DOHH2 (cell line): Measurements from ENCODE around the gene LRCH1.

ENCODE experiments used
- H3F3A ChIP-seq: fragments of 200-600 bp; sonication (generic), shearing (Covaris generic); 2 replicates; pipeline ENCODE4 v1.6.0; 2016; ENCODE audit warnings: antibody characterized with exemption, mild to moderate bottlenecking; ENCODE audit not compliant: control insufficient read depth, insufficient read depth
- H3K27ac ChIP-seq: fragments of 200-600 bp; sonication (generic); 2 replicates; pipeline ENCODE4 v1.5.1; 2014; ENCODE audit warnings: low read depth, mild to moderate bottlenecking, low read length, moderate library complexity
- H3K27me3 ChIP-seq: fragments of 200-600 bp; sonication (generic); 2 replicates; pipeline ENCODE4 v1.6.1; 2014; ENCODE audit warnings: mild to moderate bottlenecking, low read length, mixed read lengths; ENCODE audit not compliant: control insufficient read depth
- H3K36me3 ChIP-seq: fragments of 200-600 bp; sonication (generic); 2 replicates; pipeline ENCODE4 v1.6.1; 2014; ENCODE audit warnings: mild to moderate bottlenecking, low read length, moderate library complexity, mixed read lengths; ENCODE audit not compliant: control insufficient read depth
- H3K4me1 ChIP-seq: fragments of 200-600 bp; sonication (generic); 2 replicates; pipeline ENCODE4 v1.6.1; 2014; ENCODE audit warnings: mild to moderate bottlenecking, low read length, mixed read lengths; ENCODE audit not compliant: control insufficient read depth
- H3K4me2 ChIP-seq: fragments of 200-600 bp; sonication (generic); 2 replicates; pipeline ENCODE4 v1.6.0; 2014; ENCODE audit warnings: mild to moderate bottlenecking, low read length, moderate library complexity
- H3K4me3 ChIP-seq: fragments of 200-600 bp; sonication (generic); 2 replicates; pipeline ENCODE4 v1.5.1; 2014; ENCODE audit warnings: mild to moderate bottlenecking, low read length, mixed read lengths
- H3K79me2 ChIP-seq: fragments of 200-600 bp; sonication (generic); 2 replicates; pipeline ENCODE4 v1.6.1; 2014; ENCODE audit warnings: mild to moderate bottlenecking, low read length, mixed read lengths; ENCODE audit not compliant: control insufficient read depth
- H3K9me2 ChIP-seq: fragments of 200-600 bp; sonication (generic); replicated peaks from 2 replicates; pipeline ENCODE4 v1.6.1; 2014; ENCODE audit warnings: mild to moderate bottlenecking, low read length, mixed read lengths; ENCODE audit not compliant: control insufficient read depth
- H3K9me3 ChIP-seq: fragments of 200-600 bp; sonication (generic); 2 replicates; pipeline ENCODE4 v1.6.1; 2014; ENCODE audit warnings: antibody characterized with exemption, low read length, mixed read lengths; ENCODE audit not compliant: control insufficient read depth, insufficient read depth
- H4K20me1 ChIP-seq: fragments of 200-600 bp; sonication (generic); 2 replicates; pipeline ENCODE4 v1.6.0; 2014; ENCODE audit warnings: low read depth, mild to moderate bottlenecking, antibody characterized with exemption, low read length, moderate library complexity; ENCODE audit not compliant: control insufficient read depth, insufficient read depth
- EZH2phosphoT487 ChIP-seq: fragments of 200-600 bp; sonication (generic); IDR thresholded peaks from 2 replicates; pipeline ENCODE4 v1.6.1; 2017; ENCODE audit warnings: borderline replicate concordance, mild to moderate bottlenecking, antibody characterized with exemption, low read length, moderate library complexity, mixed read lengths
- TF ChIP-seq, protein P1 (sequence below): fragments of 200-600 bp; sonication (generic); IDR thresholded peaks from one replicate; pipeline ENCODE4 v1.5.1; 2014; ENCODE audit warnings: antibody characterized with exemption, mild to moderate bottlenecking, low read depth, low read length; ENCODE audit not compliant: poor library complexity, severe bottlenecking

Gene LRCH1

DNA sequence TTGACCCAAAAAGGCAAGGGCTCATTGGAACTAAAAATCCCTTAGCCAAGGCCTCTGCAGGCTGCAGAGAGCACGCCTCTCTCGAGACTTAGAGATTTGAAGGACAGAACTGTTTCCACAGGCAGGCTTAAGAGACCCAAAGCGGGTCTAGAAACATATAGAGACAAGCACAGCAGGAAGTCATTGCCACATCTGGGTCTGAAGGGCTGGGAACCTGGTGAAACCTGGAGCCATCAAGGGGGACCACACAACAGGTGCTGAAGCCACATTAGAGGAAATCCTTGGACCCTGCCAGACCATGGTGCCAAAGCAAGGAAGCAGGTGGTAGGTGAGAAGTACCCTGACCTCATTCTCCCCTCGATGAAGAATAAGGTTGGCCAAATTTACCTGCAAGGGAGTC is 33.8 kb upstream of the LRCH1 start:
- Histone ChIP-seq H3K27me3 (peaks cover 2% of the 10 kb centered on the region; the same call in 1 of the 2 replicates), H3K4me2 (no peak overlapping the region), H4K20me1 (no peaks in the 10 kb centered on the region), H3K36me3 (no peaks in the 10 kb centered on the region), H3K79me2 (no peaks in the 10 kb centered on the region), H3K9me2 (no peaks in the 10 kb centered on the region), H3K9me3 (peaks cover 6% of the 10 kb centered on the region; the same call in 1 of the 2 replicates), H3K27ac (no peak overlapping the region), H3F3A (no peaks in the 10 kb centered on the region), H3K4me1 (no peaks in the 10 kb centered on the region), H3K4me3 (no peak overlapping the region)
- TF ChIP-seq, protein P1, sequence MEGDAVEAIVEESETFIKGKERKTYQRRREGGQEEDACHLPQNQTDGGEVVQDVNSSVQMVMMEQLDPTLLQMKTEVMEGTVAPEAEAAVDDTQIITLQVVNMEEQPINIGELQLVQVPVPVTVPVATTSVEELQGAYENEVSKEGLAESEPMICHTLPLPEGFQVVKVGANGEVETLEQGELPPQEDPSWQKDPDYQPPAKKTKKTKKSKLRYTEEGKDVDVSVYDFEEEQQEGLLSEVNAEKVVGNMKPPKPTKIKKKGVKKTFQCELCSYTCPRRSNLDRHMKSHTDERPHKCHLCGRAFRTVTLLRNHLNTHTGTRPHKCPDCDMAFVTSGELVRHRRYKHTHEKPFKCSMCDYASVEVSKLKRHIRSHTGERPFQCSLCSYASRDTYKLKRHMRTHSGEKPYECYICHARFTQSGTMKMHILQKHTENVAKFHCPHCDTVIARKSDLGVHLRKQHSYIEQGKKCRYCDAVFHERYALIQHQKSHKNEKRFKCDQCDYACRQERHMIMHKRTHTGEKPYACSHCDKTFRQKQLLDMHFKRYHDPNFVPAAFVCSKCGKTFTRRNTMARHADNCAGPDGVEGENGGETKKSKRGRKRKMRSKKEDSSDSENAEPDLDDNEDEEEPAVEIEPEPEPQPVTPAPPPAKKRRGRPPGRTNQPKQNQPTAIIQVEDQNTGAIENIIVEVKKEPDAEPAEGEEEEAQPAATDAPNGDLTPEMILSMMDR, result no peak

DNA sequence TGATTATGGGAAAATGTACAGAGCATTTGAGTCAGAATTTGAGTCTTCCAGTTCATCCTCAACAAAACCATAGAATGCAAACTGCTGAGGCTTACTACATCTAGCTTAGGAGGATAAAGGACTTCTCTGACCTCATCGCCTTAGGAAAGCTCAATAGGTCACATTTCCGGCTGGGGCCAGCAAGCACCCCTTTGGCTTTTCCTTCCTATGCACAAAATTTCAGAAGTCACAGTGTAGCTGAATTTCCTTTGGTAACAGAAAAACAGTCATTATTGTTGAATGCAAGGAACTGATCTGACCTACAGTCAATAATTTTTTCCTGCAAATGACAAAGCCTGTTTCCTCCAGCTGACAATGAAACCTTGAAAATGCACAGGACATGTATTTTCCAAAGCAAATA is 32.8 kb upstream of the LRCH1 start:
- TF ChIP-seq, protein P1, result no peak
- TF ChIP-seq EZH2phosphoT487, result no peak
- Histone ChIP-seq H3K36me3 (no peaks in the 10 kb centered on the region), H3K27ac (no peak overlapping the region), H3K79me2 (no peaks in the 10 kb centered on the region), H3K9me3 (peaks cover 6% of the 10 kb centered on the region; the same call in 1 of the 2 replicates), H3K4me2 (no peak overlapping the region), H3K9me2 (no peaks in the 10 kb centered on the region), H3F3A (no peaks in the 10 kb centered on the region), H3K27me3 (peaks cover 4% of the 10 kb centered on the region; the same call in 1 of the 2 replicates), H3K4me1 (no peaks in the 10 kb centered on the region), H4K20me1 (no peaks in the 10 kb centered on the region), H3K4me3 (no peak overlapping the region)

DNA sequence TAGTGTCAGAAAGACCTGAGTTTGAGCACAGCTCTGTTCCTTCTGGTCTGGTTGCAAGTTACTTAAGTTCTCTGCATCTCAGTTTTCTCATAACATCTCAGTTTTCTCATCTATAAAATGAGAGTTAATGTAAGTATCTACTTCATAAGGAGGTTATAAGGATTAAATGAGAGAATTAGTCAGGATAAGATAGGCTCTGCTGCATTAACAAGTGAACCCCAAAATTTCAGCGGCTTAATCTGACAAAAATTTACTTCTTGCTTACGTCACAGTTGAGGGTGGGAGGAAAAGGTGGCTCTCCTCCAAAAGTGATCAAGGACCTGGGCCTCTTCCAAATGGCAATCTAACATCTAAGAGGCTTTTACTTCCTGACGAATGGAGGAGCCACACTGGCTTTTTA is 31.5 kb upstream of the LRCH1 start:
- Histone ChIP-seq H3K4me3 (no peak overlapping the region), H3F3A (no peaks in the 10 kb centered on the region), H3K4me1 (no peaks in the 10 kb centered on the region), H3K36me3 (no peaks in the 10 kb centered on the region), H3K9me2 (no peaks in the 10 kb centered on the region), H3K79me2 (no peaks in the 10 kb centered on the region), H4K20me1 (no peaks in the 10 kb centered on the region), H3K27me3 (peaks cover 11% of the 10 kb centered on the region), H3K9me3 (peaks cover 6% of the 10 kb centered on the region; the same call in 1 of the 2 replicates), H3K27ac (no peak overlapping the region), H3K4me2 (no peak overlapping the region)
- TF ChIP-seq, protein P1, result no peak
- no peak for TF ChIP-seq EZH2phosphoT487
